Stimulated activated CD8-positive, alpha-beta memory T cell treated with anti-CD3 and anti-CD28 coated beads, Interleukin-7, amount 100 ng/mL, for 48 hours (primary cell): ENCODE data around the gene CUL2.
"Not testable (repeated sequence)": the region's sequence is repeated elsewhere in the genome, so short reads cannot be mapped to it uniquely, and the experiment has no call there.

Source experiments
- DNase-seq, 2 donors: peaks; one replicate each; pipeline ENCODE4 v3.0.0-alpha.2; 2020; ENCODE audit warnings: low read depth in 1 of 2; ENCODE audit errors: extremely low read depth in 1 of 2

The CUL2 gene

DNA sequence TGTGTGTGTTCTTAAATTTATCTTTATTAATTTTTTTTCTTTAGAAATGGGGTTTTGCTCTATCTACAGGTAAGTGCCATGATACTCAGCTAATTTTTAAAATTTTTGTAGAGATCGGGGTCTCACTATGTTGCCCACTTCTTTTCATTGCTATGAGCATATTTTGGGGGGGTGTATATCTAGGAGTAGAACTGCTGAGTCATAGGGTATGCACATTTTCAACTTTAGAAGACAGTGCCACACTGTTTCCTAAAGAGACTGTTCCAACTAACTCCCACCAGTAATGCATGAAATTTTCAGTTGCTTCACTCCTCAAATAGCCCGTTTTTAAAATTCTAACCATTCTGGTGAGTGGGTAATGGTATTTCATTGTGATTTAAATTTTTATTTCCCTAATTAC is 108.3 kb downstream of the CUL2 start:
- DNase-seq, result no peak

DNA sequence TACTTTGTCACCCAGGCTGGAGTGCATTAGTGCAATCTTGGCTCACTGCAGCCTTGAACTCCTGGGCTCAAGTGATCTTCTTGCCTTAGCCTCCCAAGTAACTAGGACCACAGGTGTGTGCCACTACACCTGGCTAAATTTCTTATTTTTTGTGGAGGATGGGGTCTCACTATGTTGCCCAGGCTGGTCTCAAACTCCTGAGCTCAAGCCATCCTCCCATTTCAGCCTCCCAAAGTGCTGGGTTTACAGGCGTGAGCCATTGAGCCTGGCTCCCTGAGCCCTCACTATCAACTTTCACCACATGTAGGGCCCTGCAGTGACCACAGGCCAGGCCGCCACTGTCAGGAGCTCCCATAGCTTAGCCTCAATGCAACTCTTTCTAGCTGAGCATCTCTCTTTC is 110.2 kb downstream of the CUL2 start:
- DNase-seq, result no peak

DNA sequence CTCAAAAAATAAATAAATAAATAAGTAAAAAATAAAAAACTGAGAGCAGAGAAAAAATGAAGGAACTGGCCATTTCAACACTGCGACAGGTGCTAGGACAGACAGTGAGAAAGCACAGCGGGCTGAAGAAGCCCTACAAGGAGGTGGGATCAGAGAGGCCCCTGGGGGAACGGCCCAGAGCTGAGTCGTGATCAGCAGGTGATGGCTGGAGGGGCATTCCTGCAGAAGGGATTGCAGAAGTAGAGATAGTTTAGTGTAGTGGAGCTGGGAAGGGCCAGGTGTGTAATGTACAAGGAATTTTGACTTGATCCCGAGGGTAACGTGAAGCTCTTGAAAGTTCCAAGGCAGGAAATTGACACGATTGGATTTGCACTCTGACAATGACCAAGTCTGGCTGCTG is 112.1 kb downstream of the CUL2 start:
- no peak for DNase-seq

DNA sequence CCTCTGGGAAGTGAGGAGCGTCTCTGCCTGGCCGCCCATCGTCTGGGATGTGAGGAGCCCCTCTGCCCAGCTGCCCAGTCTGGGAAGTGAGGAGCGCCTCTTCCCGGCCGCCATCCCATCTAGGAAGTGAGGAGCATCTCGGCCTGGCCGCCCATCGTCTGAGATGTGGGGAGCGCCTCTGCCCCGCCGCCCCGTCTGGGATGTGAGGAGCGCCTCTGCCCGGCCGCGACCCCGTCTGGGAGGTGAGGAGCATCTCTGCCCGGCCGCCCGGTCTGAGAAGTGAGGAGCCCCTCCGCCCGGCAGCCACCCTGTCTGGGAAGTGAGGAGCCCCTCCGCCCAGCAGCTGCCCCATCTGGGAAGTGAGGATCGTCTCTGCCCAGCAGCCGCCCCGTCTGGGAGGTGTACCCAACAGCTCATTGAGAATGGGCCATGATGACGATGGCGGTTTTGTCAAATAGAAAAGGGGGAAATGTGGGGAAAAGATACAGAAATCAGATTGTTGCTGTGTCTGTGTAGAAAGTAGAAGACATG is 113.7 kb downstream of the CUL2 start:
- not testable (repeated sequence) for DNase-seq

DNA sequence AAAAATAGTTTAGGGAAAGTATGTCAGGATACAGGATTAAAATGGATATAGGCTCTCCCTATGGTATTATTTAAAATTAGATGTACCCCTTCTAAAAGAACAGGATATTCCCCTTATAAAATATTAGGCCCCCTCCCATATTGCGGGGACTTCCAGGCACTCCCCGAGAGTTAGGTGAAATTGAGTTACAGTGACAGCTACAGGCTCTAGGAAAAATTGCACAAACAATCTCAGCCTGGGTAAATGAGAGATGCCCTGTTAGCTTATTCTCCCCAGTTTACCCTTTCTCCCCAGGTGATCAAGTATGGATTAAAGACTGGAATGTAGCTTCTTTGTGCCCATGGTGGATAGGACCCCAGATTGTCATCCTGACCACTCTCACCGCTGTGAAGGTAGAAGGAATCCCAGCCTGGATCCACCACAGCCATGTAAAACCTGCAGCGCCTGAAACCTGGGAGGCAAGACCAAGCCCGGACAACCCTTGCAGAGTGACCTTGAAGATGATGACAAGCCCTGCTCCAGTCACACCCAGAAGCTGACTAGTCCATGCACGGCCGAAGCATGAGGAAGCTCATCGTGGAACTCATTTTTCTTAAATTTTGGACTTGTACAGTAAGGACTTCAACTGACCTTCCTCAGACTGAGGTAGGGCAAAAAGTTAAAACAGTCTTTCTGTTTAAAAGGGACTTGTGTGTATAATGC is 115.6 kb downstream of the CUL2 start:
- DNase-seq, result not testable (repeated sequence)

DNA sequence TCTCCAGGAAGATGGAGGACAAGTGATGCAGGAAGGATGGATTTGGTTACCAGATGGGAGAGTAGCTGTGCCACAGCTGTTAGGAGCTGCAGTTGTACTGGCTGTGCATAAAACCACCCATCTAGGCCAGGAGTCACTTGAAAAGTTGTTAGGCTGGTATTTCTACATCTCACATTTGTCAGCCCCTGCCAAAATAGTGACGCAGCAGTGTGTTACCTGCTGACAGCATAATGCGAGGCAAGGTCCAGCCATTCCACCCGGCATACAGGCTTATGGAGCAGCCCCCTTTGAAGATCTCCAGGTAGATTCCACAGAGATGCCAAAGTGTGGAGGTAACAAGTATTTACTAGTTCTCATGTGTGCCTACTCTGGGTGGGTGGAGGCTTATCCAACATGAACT is 116.4 kb downstream of the CUL2 start:
- not testable (repeated sequence) for DNase-seq

DNA sequence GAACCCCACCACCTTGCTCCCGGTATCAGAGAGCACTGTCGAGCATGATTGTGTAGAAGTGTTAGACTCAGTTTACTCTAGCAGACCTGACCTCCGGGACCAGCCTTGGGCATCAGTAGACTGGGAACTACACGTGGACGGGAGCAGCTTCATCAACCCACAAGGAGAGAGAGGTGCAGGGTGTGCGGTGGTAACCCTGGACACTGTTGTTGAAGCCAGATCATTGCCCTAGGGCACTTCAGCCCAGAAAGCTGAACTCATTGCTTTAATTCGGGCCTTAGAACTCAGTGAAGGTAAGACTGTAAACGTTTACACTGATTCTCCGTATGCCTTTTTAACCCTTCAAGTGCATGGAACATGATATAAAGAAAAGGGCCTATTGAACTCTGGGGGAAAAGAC is 117.0 kb downstream of the CUL2 start:
- DNase-seq, result not testable (repeated sequence)

DNA sequence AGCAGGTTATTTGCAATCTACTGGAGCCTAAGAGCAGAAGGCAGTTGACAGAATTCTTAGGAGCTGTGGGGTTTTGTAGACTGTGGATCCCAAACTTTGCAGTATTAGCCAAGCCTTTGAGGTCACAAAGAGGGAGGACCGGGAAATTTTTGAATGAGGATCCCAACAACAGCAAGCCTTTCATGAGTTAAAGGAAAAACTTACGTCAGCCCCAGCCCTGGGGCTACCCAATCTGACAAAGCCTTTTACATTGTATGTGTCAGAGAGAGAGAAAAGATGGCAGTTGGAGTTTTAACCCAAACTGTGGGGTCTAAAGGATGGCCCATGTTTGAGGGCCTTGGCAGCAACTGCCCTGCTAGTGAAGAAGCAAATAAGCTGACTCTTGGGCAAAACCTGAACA is 117.5 kb downstream of the CUL2 start:
- DNase-seq, result not testable (repeated sequence)

DNA sequence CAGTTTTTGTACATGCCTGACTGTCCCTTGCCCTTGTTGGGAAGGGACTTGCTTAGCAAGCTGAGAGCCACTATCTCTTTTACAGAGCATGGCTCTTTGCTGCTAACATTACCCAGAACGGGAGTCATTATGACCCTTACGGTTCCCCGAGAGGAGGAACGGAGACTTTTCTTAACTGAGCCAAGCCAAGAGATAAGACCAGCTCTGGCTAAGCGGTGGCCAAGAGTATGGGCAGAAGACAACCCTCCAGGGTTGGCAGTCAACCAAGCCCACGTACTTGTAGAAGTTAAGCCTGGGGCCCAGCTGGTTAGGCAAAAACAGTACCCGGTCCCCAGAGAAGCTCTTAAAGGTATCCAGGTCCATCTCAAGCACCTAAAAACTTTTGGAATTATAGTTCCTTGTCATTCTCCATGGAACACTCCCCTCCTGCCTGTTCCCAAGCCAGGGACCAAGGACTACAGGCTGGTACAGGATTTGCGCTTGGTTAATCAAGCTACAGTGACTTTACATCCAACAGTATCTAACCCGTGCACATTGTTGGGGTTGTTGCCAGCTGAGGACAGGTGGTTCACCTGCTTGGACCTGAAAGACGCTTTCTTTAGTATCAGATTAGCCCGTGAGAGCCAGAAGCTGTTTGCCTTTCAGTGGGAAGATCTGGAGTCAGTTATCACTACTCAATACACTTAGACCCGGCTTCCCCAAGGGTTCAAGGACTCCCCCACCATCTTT is 118.4 kb downstream of the CUL2 start:
- DNase-seq, result not testable (repeated sequence)

DNA sequence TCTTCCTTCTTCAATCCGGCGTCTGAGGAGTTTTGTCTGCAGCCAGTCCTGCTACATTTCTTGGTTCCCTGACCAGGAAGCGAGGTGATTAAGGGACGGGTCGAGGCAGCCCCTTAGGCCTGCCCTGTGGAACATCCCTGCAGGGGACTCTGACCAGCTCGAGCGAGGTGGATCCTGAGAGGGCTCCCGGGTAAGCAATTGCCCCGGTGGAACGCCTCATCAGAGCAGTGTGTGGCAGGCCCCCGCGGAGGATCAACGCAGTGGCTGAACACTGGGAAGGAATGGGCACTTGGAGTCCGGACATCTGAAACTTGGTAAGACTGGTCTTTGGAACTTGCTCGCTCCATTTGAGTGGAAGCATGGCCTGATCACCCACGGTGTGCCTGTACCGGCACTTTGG is 121.0 kb downstream of the CUL2 start:
- no peak for DNase-seq

DNA sequence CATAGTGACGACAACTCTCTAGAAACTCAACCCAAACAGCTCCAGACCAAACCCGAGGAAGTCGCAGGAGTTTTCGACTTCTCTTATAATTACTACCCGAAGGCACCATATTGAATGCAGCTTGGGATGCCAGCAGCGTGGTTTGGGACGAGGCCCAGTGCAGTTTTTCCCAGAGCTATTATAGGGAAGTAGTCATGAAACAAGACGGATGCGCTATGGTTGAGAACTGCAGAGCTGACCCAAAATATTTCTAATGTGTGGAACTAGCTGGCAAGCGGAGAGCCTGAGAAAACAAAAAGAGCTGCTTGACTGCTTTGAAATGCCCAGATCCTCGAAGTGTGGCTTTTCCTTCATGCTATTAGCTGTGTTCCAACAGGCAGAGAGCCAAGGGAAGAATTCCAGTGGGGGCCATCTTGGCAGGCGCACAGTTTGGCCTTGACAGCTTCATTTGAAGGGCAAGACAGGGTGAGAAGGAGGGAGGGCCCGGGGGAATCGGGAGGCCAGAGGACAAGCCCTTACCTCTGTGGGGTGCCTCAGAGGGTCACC is 122.7 kb downstream of the CUL2 start:
- no peak for DNase-seq

DNA sequence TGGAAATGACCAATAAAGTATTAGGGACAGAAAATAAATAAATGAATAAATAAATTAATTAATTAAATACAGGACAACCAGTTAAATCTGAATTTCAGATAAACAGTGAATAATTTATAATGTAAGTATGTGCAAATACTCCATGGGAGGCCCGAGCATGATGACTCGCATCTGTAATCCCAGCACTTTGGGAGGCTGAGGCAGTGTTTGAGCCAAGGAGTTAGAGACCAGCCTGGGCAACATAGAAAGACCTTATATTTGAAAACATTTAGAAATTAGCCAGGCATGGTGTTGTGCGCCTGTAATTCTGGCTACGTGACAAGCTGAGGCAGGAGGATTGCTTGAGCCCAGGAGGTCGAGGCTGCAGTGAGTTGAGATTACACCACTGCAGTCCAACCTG is 123.7 kb downstream of the CUL2 start:
- DNase-seq, result no peak

DNA sequence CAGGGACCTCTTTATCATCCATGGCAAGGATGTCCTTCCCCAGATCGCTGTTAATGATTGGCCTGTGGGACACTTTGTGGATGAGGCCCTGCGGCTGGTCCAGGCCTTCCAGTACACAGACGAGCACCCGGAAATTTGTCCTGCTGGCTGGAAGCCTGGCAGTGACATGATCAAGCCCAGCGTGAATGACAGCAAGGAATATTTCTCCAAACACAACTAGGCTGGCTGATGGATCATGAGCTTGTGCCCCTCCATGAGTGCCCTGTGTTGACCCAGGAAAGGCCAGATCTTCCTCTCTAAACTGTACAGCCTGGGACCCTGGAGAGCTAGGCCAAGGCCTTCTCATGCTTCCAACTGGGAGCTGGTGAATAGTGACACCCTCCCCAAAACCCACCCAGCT is 124.1 kb downstream of the CUL2 start:
- no peak for DNase-seq

DNA sequence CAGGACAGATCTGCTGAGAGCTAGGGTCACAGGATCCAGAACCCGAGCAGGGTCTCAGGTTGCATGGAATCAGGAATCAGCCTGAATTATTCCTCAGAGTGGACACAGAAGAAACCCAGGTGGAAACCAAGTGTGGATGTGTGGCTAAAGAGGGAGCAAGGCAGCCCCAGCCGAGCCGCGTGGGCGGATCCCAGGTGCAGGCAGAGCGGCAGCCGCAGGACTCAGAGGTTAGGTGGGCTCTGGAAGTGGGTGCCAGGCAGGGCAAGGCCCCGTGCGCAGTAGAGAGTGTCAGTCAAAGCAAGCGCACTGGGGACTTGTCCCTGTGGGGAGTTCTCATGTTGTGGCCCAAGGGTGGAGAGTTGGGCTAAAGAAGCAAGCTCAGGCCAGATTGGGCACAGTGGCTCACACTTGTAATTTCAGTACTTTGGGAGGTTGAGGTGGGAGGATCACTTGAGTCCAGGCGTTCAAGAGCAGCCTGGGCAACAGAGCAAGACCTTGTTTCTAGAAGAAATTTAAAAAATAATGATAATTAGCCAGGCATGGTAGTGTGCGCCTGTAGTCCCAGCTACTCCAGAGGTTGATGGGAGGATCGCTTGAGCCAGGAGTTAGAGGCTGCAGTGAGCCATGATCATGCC is 125.9 kb downstream of the CUL2 start:
- DNase-seq, result no peak

DNA sequence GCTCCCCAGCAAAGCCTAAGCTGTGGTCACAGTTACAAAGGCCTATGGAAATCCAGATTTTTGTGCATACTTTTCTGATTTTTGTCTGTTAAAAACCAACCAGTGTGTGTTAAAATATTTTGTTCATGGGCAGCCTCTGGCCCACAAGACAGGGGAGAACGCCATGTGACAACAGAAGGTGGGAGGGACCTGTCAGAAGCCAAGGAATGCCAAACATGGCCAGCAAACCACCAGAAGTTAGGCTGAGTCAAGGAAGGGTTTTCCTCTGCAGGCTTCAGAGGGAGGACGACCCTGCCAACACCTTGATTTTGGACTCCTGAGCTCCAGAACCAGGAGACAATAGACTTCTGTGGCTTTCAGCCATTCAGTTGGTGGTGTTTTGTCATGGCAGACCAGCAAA is 127.3 kb downstream of the CUL2 start:
- no peak for DNase-seq

DNA sequence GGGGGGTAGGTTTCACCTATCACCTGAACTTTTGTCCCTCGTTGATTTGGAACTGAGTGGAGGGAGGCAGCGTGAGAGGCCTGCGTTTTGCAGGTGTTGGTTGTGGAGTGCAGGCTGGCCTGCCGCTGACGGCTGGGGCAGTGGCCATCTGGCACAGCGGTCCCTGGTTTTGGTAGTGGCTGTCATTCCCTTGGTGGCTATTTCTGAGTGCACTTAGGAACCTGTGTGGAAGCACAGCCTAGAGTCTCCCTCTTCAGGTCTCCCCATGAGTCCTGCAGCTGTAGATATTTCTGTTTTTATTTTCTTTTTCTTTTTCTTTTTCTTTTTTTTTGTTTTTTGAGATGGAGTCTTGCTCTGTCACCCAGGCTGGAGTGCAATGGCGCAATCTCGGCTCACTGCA is 129.2 kb downstream of the CUL2 start:
- DNase-seq, result no peak

DNA sequence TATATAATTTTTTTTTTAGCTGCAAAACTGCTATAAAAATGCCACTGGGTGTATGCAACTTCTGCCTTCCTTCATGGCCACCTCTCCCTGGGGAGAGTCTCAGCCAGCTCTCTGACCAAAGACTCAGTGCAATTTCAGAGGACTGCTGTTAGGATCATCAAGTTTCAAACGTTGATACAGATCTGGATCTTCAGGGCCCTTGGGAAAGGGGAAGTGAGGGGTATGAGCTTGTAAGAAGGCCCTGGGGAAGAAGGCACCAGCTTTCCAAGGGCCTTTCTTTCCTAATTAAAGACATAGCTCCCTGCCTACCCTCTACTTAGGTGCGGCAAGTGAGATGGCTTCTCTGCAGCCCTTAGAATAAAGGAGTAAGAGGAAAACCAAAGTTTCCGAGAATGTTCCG is 130.4 kb downstream of the CUL2 start:
- DNase-seq, result no peak

DNA sequence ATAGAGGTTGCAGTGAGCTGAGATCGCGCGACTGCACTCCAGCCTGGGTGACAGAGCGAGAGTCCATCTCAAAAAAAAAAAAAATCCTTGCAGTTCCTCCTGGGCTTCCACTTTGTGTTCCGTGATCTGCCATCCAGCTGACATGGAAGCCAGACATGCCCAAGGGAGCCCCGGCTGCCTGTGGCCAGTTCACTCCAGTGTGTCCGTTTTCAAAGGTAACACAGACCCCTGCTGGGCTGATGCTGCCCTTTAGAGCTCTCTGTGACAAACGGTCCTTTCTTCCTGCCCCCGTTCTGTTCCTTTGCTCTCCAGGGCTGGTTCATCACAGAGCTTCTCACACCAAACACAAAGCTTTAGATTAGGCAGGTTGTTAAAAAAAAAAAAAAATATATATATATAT is 130.8 kb downstream of the CUL2 start:
- DNase-seq, result no peak
